Left lung (tissue), 10 donors: ENCODE results near the gene CNMD. TPM values are rescaled to one million over a fixed set of nuclear protein-coding genes. Genes with fewer than 3 reads are reported as not detected.

Experiments used
- ATAC-seq: fragments of 200-7000 bp; cut with Tn5 transposase; one replicate; pipeline ENCODE4 v1.9.1; 2020; ENCODE audit warnings: moderate library complexity
- DNase-seq, 4 donors: peaks; one replicate each; pipeline ENCODE4 v3.0.0-alpha.2; 2013 to 2020
- H3K27ac ChIP-seq, 2 donors: fragments of 200-600 bp; sonication (generic) in 1 of 2; one replicate each; pipeline versions ENCODE4 v1.5.0 to v1.8.0; 2020 to 2021
- H3K27me3 ChIP-seq, 2 donors: fragments of 200-600 bp; sonication (generic) in 1 of 2; one replicate each; pipeline versions ENCODE4 v1.5.0 to v1.8.0; 2020 to 2021
- H3K36me3 ChIP-seq, 2 donors: fragments of 200-600 bp; sonication (generic) in 1 of 2; one replicate each; pipeline versions ENCODE4 v1.5.0 to v1.8.0; 2020 to 2021
- H3K4me1 ChIP-seq, 2 donors: fragments of 200-600 bp; one replicate each; pipeline ENCODE4 v1.8.0; 2021
- H3K4me3 ChIP-seq, 2 donors: fragments of 200-600 bp; sonication (generic) in 1 of 2; one replicate each; pipeline versions ENCODE4 v1.5.0 to v1.8.0; 2020 to 2021; ENCODE audit warnings: mild to moderate bottlenecking in 1 of 2
- H3K9me3 ChIP-seq, 2 donors: fragments of 200-600 bp; sonication (generic) in 1 of 2; one replicate each; pipeline versions ENCODE4 v1.5.0 to v1.8.0; 2020 to 2021
- CTCF ChIP-seq, 2 donors: fragments of 200-600 bp; sonication (generic) in 1 of 2; IDR thresholded peaks; one replicate each; pipeline versions ENCODE4 v1.5.0 to v1.8.0; 2021; ENCODE audit warnings: antibody characterized with exemption in 2 of 2
- intact Hi-C, 2 donors: fragments of 100-400 bp; cut with DNase I; formaldehyde crosslinking; loops; one replicate each; pipeline versions ENCODE4 v1.11.2 to v1.14.2; 2022
- polyA plus RNA-seq, 6 donors: library from polyadenylated mRNA; unstranded; fragments of 120-200 nt; gene quantifications; one replicate each; pipeline ENCODE4 v1.2.1, GENCODE V29; 2013; ENCODE audit not compliant: insufficient read length in 6 of 6
- total RNA-seq, 2 donors: library from RNA; stranded (reverse); fragmentation: NEBNext Ultra II Directional; extraction: Animal tissue kit (Norgen Biotek cat#: 25700); gene quantifications; one replicate each; pipeline ENCODE4 v1.2.1, GENCODE V29; 2021
- donor health status: DM: no; HTN: yes; CAD: no.
- donor health status: DM: no; HTN: no; CAD: no.

The CNMD gene
- total and polyA plus RNA-seq, 8 donors = 5.1 to 9.6 (median 7.2) TPM; not detected in 2

DNA sequence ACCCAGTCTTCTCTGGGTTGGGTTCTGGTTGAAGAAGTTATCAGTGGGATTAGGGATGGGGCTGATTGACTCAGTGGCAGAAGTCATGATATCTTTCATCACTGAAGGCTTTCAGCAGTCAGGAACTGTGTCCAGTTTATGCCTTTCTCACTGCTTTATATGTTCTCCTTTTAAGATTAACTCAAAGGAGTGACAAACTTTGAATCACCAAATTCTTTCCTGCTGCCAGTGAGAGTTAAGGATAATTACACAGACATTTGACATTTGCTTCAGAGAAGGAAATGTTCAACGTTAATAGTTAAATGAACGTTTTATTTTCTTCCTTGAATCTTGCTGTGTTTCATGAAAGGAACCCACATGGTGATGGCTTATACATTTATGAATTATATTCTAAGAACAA, 41.0 kb upstream of the CNMD start:
- intact Hi-C loops = no loop called here
- peaks cover 0 to 18% of the 10 kb centered on the region in 2 donors for H3K27me3 ChIP-seq
- H3K4me3 ChIP-seq = no peak overlapping the region
- no peak overlapping the region for H3K27ac ChIP-seq
- H3K9me3 ChIP-seq = no peaks in the 10 kb centered on the region
- no peaks in the 10 kb centered on the region for H3K36me3 ChIP-seq
- TF ChIP-seq CTCF (IDR thresholded peaks at IDR 0.05) = no peak
- H3K4me1 ChIP-seq = no peaks in the 10 kb centered on the region
- no peak for ATAC-seq
- no peak for DNase-seq

DNA sequence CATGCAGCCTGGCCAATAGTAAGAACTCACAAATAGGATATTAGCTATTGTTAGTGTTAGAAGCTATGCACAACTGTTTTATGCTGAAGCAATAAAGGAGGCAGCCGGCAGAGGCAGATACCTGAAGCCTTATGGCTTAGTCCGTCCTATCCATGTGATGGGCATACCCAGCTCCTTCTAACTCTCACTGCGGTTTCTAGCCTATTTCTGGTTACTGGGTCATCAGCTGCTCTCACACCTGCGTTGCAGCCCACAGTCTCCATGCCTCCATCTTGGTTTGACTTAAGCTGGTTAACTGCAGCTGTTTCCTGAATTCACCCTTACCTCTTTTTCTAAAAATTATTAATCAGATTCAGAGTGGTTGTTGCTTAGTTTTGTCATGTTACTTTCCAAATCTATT, 40.5 kb upstream of the CNMD start:
- no peaks in the 10 kb centered on the region for H3K36me3 ChIP-seq
- peaks cover 0 to 18% of the 10 kb centered on the region in 2 donors for H3K27me3 ChIP-seq
- no peak for TF ChIP-seq CTCF (IDR thresholded peaks at IDR 0.05)
- H3K4me3 ChIP-seq = no peak overlapping the region
- no peaks in the 10 kb centered on the region for H3K9me3 ChIP-seq
- H3K4me1 ChIP-seq = no peaks in the 10 kb centered on the region
- intact Hi-C loops = no loop called here
- H3K27ac ChIP-seq = no peak overlapping the region
- DNase-seq (no peak), ATAC-seq (no peak)

GRCh38 chr13:52779103-52779502, 39.5 kb upstream of the CNMD start:
- intact Hi-C loops = no loop called here
- DNase-seq = no peak
- Histone ChIP-seq H3K36me3 (no peaks in the 10 kb centered on the region), H3K4me3 (no peak overlapping the region), H3K27me3 (peaks cover 0 to 23% of the 10 kb centered on the region in 2 donors), H3K4me1 (no peaks in the 10 kb centered on the region), H3K27ac (no peak overlapping the region), H3K9me3 (no peaks in the 10 kb centered on the region)
- no peak for TF ChIP-seq CTCF (IDR thresholded peaks at IDR 0.05)
- ATAC-seq = no peak

DNA sequence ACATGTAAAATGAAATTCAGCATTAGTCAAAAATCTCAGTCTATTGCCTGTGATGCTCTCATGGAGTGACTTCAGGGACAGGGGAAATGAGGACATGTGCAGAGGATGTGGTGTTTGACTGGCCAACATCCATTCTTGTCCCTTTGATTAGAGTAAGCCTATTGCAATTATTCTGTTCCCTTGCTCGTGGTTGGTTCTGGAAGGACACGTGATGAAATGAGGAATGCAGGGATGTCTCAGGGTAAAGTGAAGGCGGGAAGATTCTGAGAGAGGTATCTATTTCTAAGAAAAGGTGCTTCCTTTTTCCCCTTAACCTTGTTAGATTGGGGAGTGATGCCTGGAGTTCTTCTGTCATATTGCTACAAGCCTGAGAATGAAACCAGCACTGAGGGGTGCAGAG, 37.1 kb upstream of the CNMD start:
- no peaks in the 10 kb centered on the region for H3K36me3 ChIP-seq
- H3K27me3 ChIP-seq = peaks cover 0 to 40% of the 10 kb centered on the region in 2 donors
- no peak for TF ChIP-seq CTCF (IDR thresholded peaks at IDR 0.05)
- DNase-seq (no peak), ATAC-seq (no peak)
- intact Hi-C loops = no loop called here
- no peaks in the 10 kb centered on the region for H3K4me1 ChIP-seq
- no peaks in the 10 kb centered on the region for H3K9me3 ChIP-seq
- H3K27ac ChIP-seq = no peak overlapping the region
- no peak overlapping the region for H3K4me3 ChIP-seq

- DNase-seq (no peak), ATAC-seq (no peak)
- intact Hi-C loops = no loop called here
- H3K4me3 ChIP-seq = no peak overlapping the region
- no peaks in the 10 kb centered on the region for H3K36me3 ChIP-seq
- peaks cover 0 to 40% of the 10 kb centered on the region in 2 donors for H3K27me3 ChIP-seq
- no peak overlapping the region for H3K27ac ChIP-seq
- no peak for TF ChIP-seq CTCF (IDR thresholded peaks at IDR 0.05)
- H3K9me3 ChIP-seq = no peaks in the 10 kb centered on the region
- H3K4me1 ChIP-seq = no peaks in the 10 kb centered on the region
Observed at GRCh38 chr13:52775511-52775910, 35.9 kb upstream of the CNMD start.
